ENCODE results near the gene IFI27.

The IFI27 gene

GRCh38 chr14:94165744-94166143 is 55.2 kb downstream of the IFI27 start:
- no peak overlapping the region for H3K9ac ChIP-seq (ENCODE audit: insufficient read length, low read depth)
- no peak overlapping the region for H3K4me3 ChIP-seq (ENCODE audit: insufficient read length, low read depth)
- H3K9me3 ChIP-seq (ENCODE audit: insufficient read depth, low read length) = peaks cover 5% of the 10 kb centered on the region; the same call in 1 of the 2 replicates
- peaks cover 10% of the 10 kb centered on the region for H3K4me1 ChIP-seq (ENCODE audit: insufficient read depth, insufficient read length)
- no peaks in the 10 kb centered on the region for H3K36me3 ChIP-seq (ENCODE audit: insufficient read depth, insufficient read length, low read length)
- TF ChIP-seq YY1 (IDR thresholded peaks at IDR 0.05; ENCODE audit: insufficient read depth, insufficient read length) (no peak), ZNF274 (IDR thresholded peaks at IDR 0.05; ENCODE audit: low read depth, low read length) (no peak), SUZ12 (IDR thresholded peaks at IDR 0.05; ENCODE audit: extremely low read depth, insufficient read depth, insufficient read length) (no peak)
- peaks cover 12% of the 10 kb centered on the region for H3K27me3 ChIP-seq (ENCODE audit: insufficient read depth, insufficient read length)
- no peak for DNase-seq (ENCODE audit: low read depth, low spot score)
